Kidney (tissue), 14 donors: ENCODE results near the gene SPIB. TPM values are rescaled to one million over a fixed set of nuclear protein-coding genes. Genes with fewer than 3 reads are reported as not detected.
"Not testable (repeated sequence)": the region's sequence is repeated elsewhere in the genome, so short reads cannot be mapped to it uniquely, and the experiment has no call there.

Experiments used
- DNase-seq, 5 donors: peaks; one replicate each; pipeline ENCODE4 v3.0.0-alpha.2; 2013 to 2020
- FAIRE-seq: peaks from 2 replicates; lab custom pipeline; 2012; peaks lifted over from hg19 to GRCh38; lab: Jason Lieb, UNC
- H3K27ac ChIP-seq, 2 donors: one replicate each; pipeline ENCODE4 v1.7.0; 2013; ENCODE audit warnings: low read depth in 2 of 2, low read length in 2 of 2, inconsistent platforms in 1 of 2
- H3K27me3 ChIP-seq: one replicate; pipeline ENCODE4 v1.7.1; 2013; ENCODE audit warnings: low read length, inconsistent platforms; ENCODE audit not compliant: control insufficient read depth, insufficient read depth
- H3K36me3 ChIP-seq, 3 donors: one replicate each; pipeline versions ENCODE4 v1.7.0 to v1.7.1; 2013; ENCODE audit warnings: low read length in 3 of 3, control low read depth in 1 of 3, inconsistent platforms in 1 of 3; ENCODE audit not compliant: insufficient read depth in 3 of 3, control insufficient read depth in 2 of 3
- H3K4me1 ChIP-seq, 3 donors: one replicate each; pipeline versions ENCODE4 v1.7.0 to v1.7.1; 2013; ENCODE audit warnings: low read length in 3 of 3, inconsistent platforms in 1 of 3, low read depth in 1 of 3; ENCODE audit not compliant: control insufficient read depth in 2 of 3, insufficient read depth in 2 of 3
- H3K4me3 ChIP-seq, 3 donors: one replicate each; pipeline versions ENCODE4 v1.7.0 to v1.8.1; 2013; ENCODE audit warnings: low read length in 3 of 3, control low read depth in 1 of 3, inconsistent platforms in 1 of 3
- H3K9ac ChIP-seq, 3 donors: one replicate each; pipeline versions ENCODE4 v1.7.0 to v1.7.1; 2013; ENCODE audit warnings: low read length in 3 of 3, control low read depth in 1 of 3, inconsistent platforms in 1 of 3
- H3K9me3 ChIP-seq, 3 donors: one replicate each; pipeline versions ENCODE4 v1.7.0 to v1.7.1; 2013; ENCODE audit warnings: low read length in 3 of 3, control low read depth in 1 of 3, inconsistent platforms in 1 of 3; ENCODE audit not compliant: control insufficient read depth in 2 of 3, insufficient read depth in 1 of 3
- intact Hi-C: fragments of 100-400 bp; cut with DNase I; formaldehyde crosslinking; loops from one replicate; pipeline ENCODE4 v1.11.1; 2022
- polyA plus RNA-seq: library from polyadenylated mRNA; stranded (reverse); fragments of 350-450 nt; fragmentation: Illumina TruSeq; extraction: RNeasy Lipid Tissue Mini Kit (QIAGEN cat#74804); gene quantifications from one replicate; pipeline ENCODE4 v1.2.3, GENCODE V29; 2014; ENCODE audit warnings: low read depth, low replicate concordance; ENCODE audit not compliant: insufficient read depth
- total RNA-seq: library from RNA; stranded (reverse); fragmentation: NEBNext Ultra II Directional; extraction: Animal tissue kit (Norgen Biotek cat#: 25700); gene quantifications from one replicate; pipeline ENCODE4 v1.2.1, GENCODE V29; 2021
- TF ChIP-seq, protein P1 (sequence below): IDR thresholded peaks from 3 replicates; pipeline ENCODE4 v1.5.1; 2012; ENCODE audit warnings: mild to moderate bottlenecking, moderate library complexity, borderline replicate concordance; ENCODE audit not compliant: insufficient read depth; ENCODE audit errors: extremely low read depth
- donor health status: control.
- donor health status: control.
- donor health status: control.
- donor health status: control.
- donor health status: control.
- donor health status: DM: yes; HTN: yes; CAD: no.
- donor health status: Normal renal cell carcinoma (clear cell type).

Gene SPIB
- total and polyA plus RNA-seq, 2 donors from 2014 or later, result 1.1 TPM; not detected in 1

DNA sequence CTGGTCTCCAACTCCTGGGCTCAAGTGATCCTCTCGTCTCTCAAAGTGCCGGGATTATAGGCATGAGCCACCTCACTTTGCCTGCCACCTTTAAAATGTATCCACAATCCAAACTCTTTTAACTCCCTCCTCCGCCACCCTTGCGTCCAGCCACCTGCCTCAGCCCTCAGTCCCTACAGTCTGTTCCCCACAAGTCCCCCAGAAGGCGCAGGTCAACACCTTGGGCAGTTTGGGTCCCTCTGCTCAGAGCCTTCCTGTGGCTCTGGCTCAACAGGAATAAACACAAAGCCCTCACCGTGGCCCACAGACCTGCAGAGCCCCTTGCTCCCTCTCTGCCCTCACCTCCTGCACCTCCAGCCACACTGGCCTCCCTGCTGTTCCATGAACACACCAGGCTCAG, 50.1 kb downstream of the SPIB start:
- DNase-seq, result peak in 1 of 5 donors; percentile 37
- Histone ChIP-seq H3K9me3 (no peaks in the 10 kb centered on the region), H3K36me3 (no peaks in the 10 kb centered on the region), H3K27ac (no peak overlapping the region), H3K4me1 (peaks cover 0 to 2% (median 0%) of the 10 kb centered on the region in 3 donors), H3K4me3 (no peak overlapping the region), H3K9ac (no peak overlapping the region), H3K27me3 (no peaks in the 10 kb centered on the region)
- TF ChIP-seq, protein P1, sequence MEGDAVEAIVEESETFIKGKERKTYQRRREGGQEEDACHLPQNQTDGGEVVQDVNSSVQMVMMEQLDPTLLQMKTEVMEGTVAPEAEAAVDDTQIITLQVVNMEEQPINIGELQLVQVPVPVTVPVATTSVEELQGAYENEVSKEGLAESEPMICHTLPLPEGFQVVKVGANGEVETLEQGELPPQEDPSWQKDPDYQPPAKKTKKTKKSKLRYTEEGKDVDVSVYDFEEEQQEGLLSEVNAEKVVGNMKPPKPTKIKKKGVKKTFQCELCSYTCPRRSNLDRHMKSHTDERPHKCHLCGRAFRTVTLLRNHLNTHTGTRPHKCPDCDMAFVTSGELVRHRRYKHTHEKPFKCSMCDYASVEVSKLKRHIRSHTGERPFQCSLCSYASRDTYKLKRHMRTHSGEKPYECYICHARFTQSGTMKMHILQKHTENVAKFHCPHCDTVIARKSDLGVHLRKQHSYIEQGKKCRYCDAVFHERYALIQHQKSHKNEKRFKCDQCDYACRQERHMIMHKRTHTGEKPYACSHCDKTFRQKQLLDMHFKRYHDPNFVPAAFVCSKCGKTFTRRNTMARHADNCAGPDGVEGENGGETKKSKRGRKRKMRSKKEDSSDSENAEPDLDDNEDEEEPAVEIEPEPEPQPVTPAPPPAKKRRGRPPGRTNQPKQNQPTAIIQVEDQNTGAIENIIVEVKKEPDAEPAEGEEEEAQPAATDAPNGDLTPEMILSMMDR, result no peak
- no peak for FAIRE-seq
- intact Hi-C loops, result loop anchor here (10.0 kb wide), 1 partner anchor 104 kb away; the partner anchor contains the start of gene NAPSA

DNA sequence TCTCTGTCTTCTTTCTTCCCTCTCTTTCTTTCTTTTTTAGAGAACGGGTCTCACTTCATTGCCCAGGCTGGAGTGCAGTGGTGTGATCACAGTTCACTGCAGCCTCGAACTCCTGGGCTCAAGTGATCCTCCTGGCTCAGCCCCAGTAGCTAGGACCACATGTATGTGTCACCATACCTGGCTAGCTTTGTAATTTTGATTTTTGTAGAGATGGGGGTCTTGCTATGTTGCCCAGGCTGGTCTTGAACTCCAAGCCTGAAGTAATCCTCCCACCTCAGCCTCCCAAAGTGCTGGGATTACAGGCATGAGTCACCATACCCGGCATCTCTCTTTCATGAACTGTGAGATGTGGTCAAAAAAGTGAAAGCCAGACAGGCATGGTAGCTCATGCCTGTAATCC, 54.6 kb downstream of the SPIB start:
- H3K36me3 ChIP-seq, H3K4me1 ChIP-seq, H3K9me3 ChIP-seq, H3K4me3 ChIP-seq, H3K9ac ChIP-seq, intact Hi-C loops, H3K27ac ChIP-seq, FAIRE-seq, H3K27me3 ChIP-seq: not testable (repeated sequence)
- DNase-seq, result peak in 1 of 5 donors; percentile 41

DNA sequence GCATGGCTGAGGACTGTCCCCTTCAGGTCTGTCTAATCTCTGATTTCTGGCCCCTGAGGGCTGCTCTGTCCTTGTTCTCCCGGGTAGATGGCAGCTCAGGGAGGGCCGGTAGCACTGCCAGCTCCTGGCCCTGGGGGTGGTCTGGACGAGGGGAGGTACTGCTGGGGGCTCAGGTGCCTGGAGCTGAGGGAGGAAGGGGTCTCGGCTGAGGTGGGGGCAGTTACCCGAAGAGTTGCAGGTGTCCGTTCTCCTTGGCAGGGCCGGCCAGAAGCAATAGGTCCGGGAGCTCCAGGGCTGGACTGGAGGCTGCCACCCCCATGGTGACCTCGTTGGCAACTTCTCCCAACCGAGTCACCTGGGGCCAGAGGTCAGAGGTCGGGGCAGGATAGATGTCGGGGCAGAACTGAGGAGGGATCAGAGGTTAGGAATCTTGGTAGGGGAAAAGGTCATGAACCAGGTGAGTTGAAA, 56.4 kb downstream of the SPIB start:
- Histone ChIP-seq H3K27ac (no peak overlapping the region), H3K9ac (no peak overlapping the region), H3K4me1 (peaks cover 0 to 9% (median 0%) of the 10 kb centered on the region in 3 donors), H3K4me3 (no peak overlapping the region), H3K9me3 (no peaks in the 10 kb centered on the region), H3K36me3 (peaks cover 0 to 11% (median 10%) of the 10 kb centered on the region in 3 donors), H3K27me3 (no peaks in the 10 kb centered on the region)
- FAIRE-seq, result no peak
- TF ChIP-seq, protein P1, result no peak
- intact Hi-C loops, result no loop called here
- DNase-seq, result peak in 2 of 5 donors; percentile 71 to 82

DNA sequence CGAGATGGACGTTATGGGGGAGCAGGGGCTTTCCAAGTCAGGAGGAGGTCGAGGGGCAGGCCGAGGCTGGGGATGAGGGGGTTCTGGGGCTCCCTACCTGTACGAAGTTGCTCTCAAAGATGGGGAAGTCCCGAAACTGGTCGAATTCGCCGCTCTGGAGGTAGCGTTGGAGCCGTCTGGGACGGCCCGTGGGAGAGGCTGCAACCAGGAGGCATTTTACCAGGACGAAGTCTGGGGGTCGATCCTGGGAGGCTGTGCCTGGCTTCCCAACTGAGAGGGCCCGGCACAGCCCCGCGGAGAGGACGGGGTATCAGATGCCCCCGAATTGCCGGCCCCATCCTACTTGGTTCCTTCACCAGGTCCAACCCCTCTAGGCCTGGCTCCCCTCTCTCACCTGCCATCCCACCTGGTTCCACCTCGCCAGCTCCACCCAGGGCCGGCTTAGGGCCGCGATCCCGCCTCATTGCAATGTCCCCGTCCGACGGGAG, 57.0 kb downstream of the SPIB start:
- Histone ChIP-seq H3K4me3 (peak overlapping the region in 2 of 3 donors; percentile 88 to 96), H3K27ac (peak overlapping the region; percentile 53 to 82), H3K36me3 (peaks cover 0 to 12% (median 10%) of the 10 kb centered on the region in 3 donors), H3K27me3 (no peaks in the 10 kb centered on the region), H3K9ac (no peak overlapping the region), H3K4me1 (peaks cover 0 to 9% (median 0%) of the 10 kb centered on the region in 3 donors), H3K9me3 (no peaks in the 10 kb centered on the region)
- intact Hi-C loops, result no loop called here
- DNase-seq (no peak), FAIRE-seq (no peak)
- TF ChIP-seq, protein P1, result no peak
